HepG2 (cell line): Measurements from ENCODE around the gene SLC15A1. TPM values are rescaled to one million over a fixed set of nuclear protein-coding genes. Genes with fewer than 3 reads are reported as not detected.

Experiments
- ATAC-seq: fragments of 200-7000 bp; cut with Tn5 transposase; 3 replicates; pipeline ENCODE4 v1.9.1; 2020; ENCODE audit warnings: mild to moderate bottlenecking, moderate library complexity
- BruUV-seq: library from RNA; stranded (reverse); fragments of 400-500 nt; replicated peaks from 2 replicates; lab custom pipeline; 2021; lab: Mats Ljungman, UMichigan
- CTCF ChIA-PET: fragments of 300-600 bp; formaldehyde crosslinking; extraction: SDS; loops from one replicate; lab custom pipeline; 2021; ENCODE audit warnings: low total read pairs, inconsistent platforms, low intra/inter-chr PET ratio; lab: Yijun Ruan, JAX
- POLR2A ChIA-PET: fragments of 350-600 bp; sonication (Branson Sonifier 250); formaldehyde crosslinking; loops from one replicate; lab custom pipeline; 2020; ENCODE audit warnings: antibody characterized with exemption, inconsistent platforms; lab: Yijun Ruan, JAX
- DNase-seq: peaks from one replicate; pipeline ENCODE4 v3.0.0-alpha.2; 2015; ENCODE audit warnings: low spot score
- FAIRE-seq: peaks from 3 replicates; lab custom pipeline; 2011; peaks lifted over from hg19 to GRCh38; lab: Jason Lieb, UNC
- H2AFZ ChIP-seq: one replicate; pipeline ENCODE4 v1.6.1; 2011; ENCODE audit warnings: low read length, inconsistent platforms
- H3K27ac ChIP-seq: fragments of 300-600 bp; 3 replicates; pipeline ENCODE4 v1.8.0; 2011; ENCODE audit warnings: mixed run types, mild to moderate bottlenecking, mixed read lengths, low read length, inconsistent platforms; ENCODE audit not compliant: insufficient read depth; ENCODE audit errors: extremely low read length
- H3K27me3 ChIP-seq, 2 experiments: fragments of 200-600 bp in 1 of 2; 2 replicates in 1 of 2; 3 replicates in 1 of 2; pipeline versions ENCODE4 v1.6.0 to v1.8.0; 2011; ENCODE audit warnings: low read length in 2 of 2, mild to moderate bottlenecking in 2 of 2, moderate library complexity in 2 of 2, inconsistent platforms in 1 of 2; ENCODE audit not compliant: insufficient read depth in 2 of 2, control insufficient read depth in 1 of 2
- H3K36me3 ChIP-seq, 2 experiments: fragments of 200-600 bp in 1 of 2; replicated peaks in 1 of 2; 2 replicates in 1 of 2; 3 replicates in 1 of 2; pipeline versions ENCODE4 v1.5.1 to v1.8.0; 2011; ENCODE audit warnings: low read length in 2 of 2, inconsistent platforms in 1 of 2; ENCODE audit not compliant: insufficient read depth in 2 of 2, control insufficient read depth in 1 of 2
- H3K4me1 ChIP-seq: 2 replicates; pipeline ENCODE4 v1.5.1; 2012; ENCODE audit warnings: low read length, inconsistent platforms; ENCODE audit not compliant: insufficient read depth
- H3K4me2 ChIP-seq: 2 replicates; pipeline ENCODE4 v1.6.0; 2011; ENCODE audit warnings: low read depth, low read length, inconsistent platforms
- H3K4me3 ChIP-seq, 3 experiments: fragments of 200-600 bp in 1 of 3; sonication (generic), shearing (Covaris generic) in 1 of 3; replicated peaks in 1 of 3; 2 replicates each; pipeline ENCODE4 v1.5.1; 2011 to 2016; ENCODE audit warnings: low read length in 3 of 3, inconsistent platforms in 2 of 3, low read depth in 2 of 3, mild to moderate bottlenecking in 2 of 3, control low read depth in 1 of 3, mixed read lengths in 1 of 3; ENCODE audit not compliant: insufficient read depth in 1 of 3
- H3K79me2 ChIP-seq: one replicate; pipeline ENCODE4 v1.6.1; 2011; ENCODE audit warnings: low read length, inconsistent platforms; ENCODE audit not compliant: insufficient read depth
- H3K9ac ChIP-seq: 2 replicates; pipeline ENCODE4 v1.6.0; 2011; ENCODE audit warnings: mild to moderate bottlenecking, low read depth, low read length, inconsistent platforms; ENCODE audit not compliant: insufficient read depth
- H3K9me3 ChIP-seq: 2 replicates; pipeline ENCODE4 v1.5.1; 2012; ENCODE audit warnings: mild to moderate bottlenecking, low read length
- H4K20me1 ChIP-seq: 2 replicates; pipeline ENCODE4 v1.6.0; 2011; ENCODE audit warnings: inconsistent platforms, mild to moderate bottlenecking, low read length, moderate library complexity; ENCODE audit not compliant: insufficient read depth
- CHCHD3 ChIP-seq: sonication (generic); formaldehyde crosslinking; IDR thresholded peaks from 2 replicates; pipeline ENCODE4 v1.8.0; 2022; ENCODE audit warnings: mild to moderate bottlenecking, missing genetic modification reagents, moderate library complexity
- FOXP4 ChIP-seq: sonication (generic); formaldehyde crosslinking; IDR thresholded peaks from 2 replicates; pipeline ENCODE4 v1.4.0; 2020; ENCODE audit warnings: missing genetic modification reagents
- KDM5A ChIP-seq: fragments of 200-600 bp; sonication (generic); IDR thresholded peaks from 2 replicates; pipeline ENCODE4 v1.7.0; 2018; ENCODE audit warnings: antibody characterized with exemption, mild to moderate bottlenecking, low read length, borderline replicate concordance
- LBX2 ChIP-seq: sonication (generic); formaldehyde crosslinking; IDR thresholded peaks from 2 replicates; pipeline ENCODE4 v1.5.0; 2020; ENCODE audit warnings: missing genetic modification reagents, mild to moderate bottlenecking, borderline replicate concordance
- MAZ ChIP-seq, 2 experiments: sonication (generic) in 1 of 2; formaldehyde crosslinking in 1 of 2; IDR thresholded peaks; 2 replicates each; pipeline versions ENCODE4 v1.5.0 to v1.6.1; 2012 to 2020; ENCODE audit warnings: low read depth in 2 of 2, mild to moderate bottlenecking in 2 of 2, borderline replicate concordance in 1 of 2, improper control_type of control experiment in 1 of 2, low read length in 1 of 2, missing genetic modification reagents in 1 of 2, moderate library complexity in 1 of 2
- MYC ChIP-seq: sonication (generic); formaldehyde crosslinking; IDR thresholded peaks from 2 replicates; pipeline ENCODE4 v1.9.0; 2021; ENCODE audit warnings: missing genetic modification reagents, borderline replicate concordance
- ZFX ChIP-seq: sonication (generic); formaldehyde crosslinking; IDR thresholded peaks from 2 replicates; pipeline ENCODE4 v1.4.0; 2020; ENCODE audit warnings: mild to moderate bottlenecking, low read depth, missing genetic modification reagents, moderate library complexity
- ZKSCAN8 ChIP-seq: IDR thresholded peaks from 2 replicates; pipeline ENCODE4 v1.6.1; 2016; ENCODE audit warnings: borderline replicate concordance, missing genetic modification reagents, missing compliant biosample characterization
- ZNF329 ChIP-seq: sonication (generic); formaldehyde crosslinking; IDR thresholded peaks from 2 replicates; pipeline ENCODE4 v1.9.0; 2021; ENCODE audit warnings: low read depth, mild to moderate bottlenecking, missing genetic modification reagents
- ZNF34 ChIP-seq: sonication (generic); formaldehyde crosslinking; IDR thresholded peaks from 2 replicates; pipeline ENCODE4 v1.4.0; 2020; ENCODE audit warnings: mild to moderate bottlenecking, missing genetic modification reagents, borderline replicate concordance
- ZNF569 ChIP-seq: sonication (generic); formaldehyde crosslinking; IDR thresholded peaks from 2 replicates; pipeline ENCODE4 v1.5.0; 2020; ENCODE audit warnings: mild to moderate bottlenecking, missing genetic modification reagents, moderate library complexity, borderline replicate concordance
- ZNF883 ChIP-seq: sonication (generic); formaldehyde crosslinking; IDR thresholded peaks from 2 replicates; pipeline ENCODE4 v1.5.1; 2020; ENCODE audit warnings: mild to moderate bottlenecking, missing genetic modification reagents; ENCODE audit errors: not compliant biosample characterization
- WGBS: methylation state at CpG from one replicate; pipeline ENCODE4 v1.1.6; 2017; ENCODE audit warnings: low lambda C conversion rate; 5-methylcytosine and 5-hydroxymethylcytosine counted together
- in situ Hi-C: cut with HindIII; loops from 2 replicates; pipeline ENCODE4 v1.10.0; 2017; ENCODE audit warnings: low pct_unique_long_range_greater_than_20kb; ENCODE audit not compliant: extremely low pct_ligation_motif_present
- intact Hi-C: fragments of 100-400 bp; cut with micrococcal nuclease; formaldehyde crosslinking; loops from one replicate; pipeline ENCODE4 v1.10.0; 2022; ENCODE audit not compliant: unreplicated experiment
- polyA plus RNA-seq, 8 experiments: library from polyadenylated mRNA; depleted of rRNA in 3 of 8; stranded (reverse) in 7 of 8; unstranded in 1 of 8; fragments of >200 nt; fragmentation: Illumina TruSeq in 4 of 8; extraction: Trizol in 4 of 8; gene quantifications; 2 replicates each; pipeline versions ENCODE4 v1.2.1 to v1.2.3, GENCODE V29; 2011 to 2016; ENCODE audit warnings: low read depth in 4 of 8, missing spikeins in 1 of 8, mixed read lengths in 1 of 8; ENCODE audit not compliant: insufficient read depth in 1 of 8
- total RNA-seq, 5 experiments: library from RNA; depleted of rRNA; stranded (reverse); fragments of >200 nt; fragmentation: Illumina TruSeq; extraction: Trizol; gene quantifications; 2 replicates each; pipeline ENCODE4 v1.2.3, GENCODE V29; 2016; ENCODE audit warnings: low read depth in 1 of 5
- TF ChIP-seq, protein P1 (sequence below): sonication (generic); formaldehyde crosslinking; IDR thresholded peaks from 2 replicates; pipeline ENCODE4 v1.9.0; 2021; ENCODE audit warnings: missing genetic modification reagents, mild to moderate bottlenecking, borderline replicate concordance

The SLC15A1 gene
- total and polyA plus RNA-seq, 2 of the 13 experiments (the other 11 are each of a cell fraction or from before 2014, with no cell fraction given): 0.17 to 0.20 TPM

GRCh38 chr13:98697791-98698190 lies 54.7 kb downstream of the SLC15A1 start:
- H3K9me3 ChIP-seq: no peaks in the 10 kb centered on the region
- FAIRE-seq (no peak), ATAC-seq (no peak), DNase-seq (no peak)
- POLR2A ChIA-PET: no interaction called here
- no peaks in the 10 kb centered on the region for H3K4me1 ChIP-seq
- H3K79me2 ChIP-seq: no peaks in the 10 kb centered on the region
- H4K20me1 ChIP-seq: no peaks in the 10 kb centered on the region
- H3K4me3 ChIP-seq: no peak overlapping the region
- no peak overlapping the region for H3K27ac ChIP-seq
- no peak for TF ChIP-seq FOXP4 (CRISPR knock-in tag)
- TF ChIP-seq CHCHD3: no peak
- no peak for TF ChIP-seq ZNF883 (CRISPR knock-in tag)
- TF ChIP-seq ZNF569 (CRISPR knock-in tag): no peak
- TF ChIP-seq MAZ (IDR thresholded peaks at IDR 0.05; ENCODE audit: borderline replicate concordance, low read depth, low read length): no peak
- no peak for TF ChIP-seq MAZ (CRISPR knock-in tag; IDR thresholded peaks at IDR 0.05; ENCODE audit: low read depth)
- TF ChIP-seq ZNF329 (CRISPR knock-in tag): no peak
- H3K4me2 ChIP-seq: no peak overlapping the region
- in situ Hi-C loops: no loop called here
- H3K9ac ChIP-seq: no peak overlapping the region
- BruUV-seq: no TSS peak
- CTCF ChIA-PET: no interaction called here
- intact Hi-C loops: no loop called here
- no peak overlapping the region for H2AFZ ChIP-seq
- no peaks in the 10 kb centered on the region for H3K36me3 ChIP-seq
- H3K27me3 ChIP-seq: no peaks in the 10 kb centered on the region
- WGBS: 67% methylated on average over 4 of the region's 4 CpGs

- no peak for DNase-seq
- H3K79me2 ChIP-seq: no peaks in the 10 kb centered on the region
- in situ Hi-C loops: no loop called here
- ChIA-PET POLR2A (no interaction called here), CTCF (no interaction called here)
- H2AFZ ChIP-seq: no peak overlapping the region
- no peaks in the 10 kb centered on the region for H3K9me3 ChIP-seq
- no TSS peak for BruUV-seq
- intact Hi-C loops: no loop called here
- H3K27ac ChIP-seq: no peak overlapping the region
- no peak for ATAC-seq
- no peak overlapping the region for H3K4me3 ChIP-seq
- H3K4me2 ChIP-seq: no peak overlapping the region
- 62% methylated on average over 1 of the region's 1 CpG for WGBS
- no peaks in the 10 kb centered on the region for H4K20me1 ChIP-seq
- H3K36me3 ChIP-seq: no peaks in the 10 kb centered on the region
- no peaks in the 10 kb centered on the region for H3K27me3 ChIP-seq
- FAIRE-seq: no peak
- H3K9ac ChIP-seq: no peak overlapping the region
- no peaks in the 10 kb centered on the region for H3K4me1 ChIP-seq
- TF ChIP-seq, protein P1, sequence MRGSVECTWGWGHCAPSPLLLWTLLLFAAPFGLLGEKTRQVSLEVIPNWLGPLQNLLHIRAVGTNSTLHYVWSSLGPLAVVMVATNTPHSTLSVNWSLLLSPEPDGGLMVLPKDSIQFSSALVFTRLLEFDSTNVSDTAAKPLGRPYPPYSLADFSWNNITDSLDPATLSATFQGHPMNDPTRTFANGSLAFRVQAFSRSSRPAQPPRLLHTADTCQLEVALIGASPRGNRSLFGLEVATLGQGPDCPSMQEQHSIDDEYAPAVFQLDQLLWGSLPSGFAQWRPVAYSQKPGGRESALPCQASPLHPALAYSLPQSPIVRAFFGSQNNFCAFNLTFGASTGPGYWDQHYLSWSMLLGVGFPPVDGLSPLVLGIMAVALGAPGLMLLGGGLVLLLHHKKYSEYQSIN: no peak
- TF ChIP-seq ZNF34 (CRISPR knock-in tag): no peak
- TF ChIP-seq LBX2: no peak
- no peak for TF ChIP-seq ZFX (CRISPR knock-in tag)
- TF ChIP-seq KDM5A: no peak
- TF ChIP-seq ZKSCAN8 (CRISPR knock-in tag): no peak
- TF ChIP-seq MYC (CRISPR knock-in tag): no peak
These were observed 58.7 kb downstream of the SLC15A1 start for GRCh38 chr13:98693756-98694155.
